NCI-H1436 treated with DMSO at 0.1 percent for 48 hours (cell line): ENCODE measurements around the gene SPC24.
"Not testable (repeated sequence)": the region's sequence is repeated elsewhere in the genome, so short reads cannot be mapped to it uniquely, and the experiment has no call there.

ENCODE experiments used
- DNase-seq: peaks from one replicate; lab custom pipeline; 2025; lab: John Stamatoyannopoulos, UW

Gene SPC24

GRCh38 chr19:11164879-11165406 lies 9.4 kb upstream of the SPC24 start:
- DNase-seq, result no peak

- no peak for DNase-seq
These were observed 8.7 kb upstream of the SPC24 start for GRCh38 chr19:11164296-11164695.

GRCh38 chr19:11160440-11160768 lies 4.8 kb upstream of the SPC24 start:
- not testable (repeated sequence) for DNase-seq

DNA sequence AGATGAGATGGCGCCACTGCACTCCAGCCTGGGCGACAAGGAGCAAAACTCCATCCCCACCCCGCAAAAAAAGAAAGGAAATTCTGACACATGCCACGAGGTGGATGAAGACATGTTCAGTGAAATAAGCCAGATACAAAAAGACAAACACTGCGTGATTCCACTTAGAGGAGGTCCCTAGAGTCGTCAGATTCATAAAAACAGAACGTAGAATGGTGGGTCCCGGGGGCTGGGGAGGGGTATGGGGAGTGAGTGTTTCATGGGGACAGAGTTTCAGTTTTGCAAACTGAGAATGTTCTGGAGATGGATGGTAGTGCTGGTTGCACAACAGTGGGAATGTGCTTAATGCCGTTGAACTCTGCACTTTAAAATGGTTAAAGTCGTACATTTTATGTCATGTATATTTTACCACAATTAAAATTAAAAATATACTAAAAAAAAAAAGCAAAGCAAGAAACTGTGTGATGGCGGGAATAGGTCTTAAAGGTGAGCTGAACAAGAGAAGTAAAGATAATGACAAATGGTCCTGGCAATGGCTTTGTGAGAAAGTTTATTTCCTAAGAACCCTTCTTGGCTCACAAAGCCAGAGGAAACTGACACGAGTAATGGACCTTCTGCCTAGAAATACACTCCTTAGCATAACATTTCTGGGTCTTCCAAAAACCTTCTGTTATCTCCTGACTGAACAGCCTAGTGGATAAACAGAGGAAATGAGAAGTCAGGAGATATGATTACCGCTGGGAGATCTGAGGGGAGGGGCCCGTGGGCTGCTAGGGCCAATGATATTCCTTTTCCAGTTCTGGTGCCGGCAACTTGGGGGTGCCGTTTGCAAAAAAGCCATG lies 4.2 kb upstream of the SPC24 start:
- no peak for DNase-seq

- DNase-seq, result no peak
These were observed 917 bp downstream of the SPC24 start for GRCh38 chr19:11154683-11155047.

DNA sequence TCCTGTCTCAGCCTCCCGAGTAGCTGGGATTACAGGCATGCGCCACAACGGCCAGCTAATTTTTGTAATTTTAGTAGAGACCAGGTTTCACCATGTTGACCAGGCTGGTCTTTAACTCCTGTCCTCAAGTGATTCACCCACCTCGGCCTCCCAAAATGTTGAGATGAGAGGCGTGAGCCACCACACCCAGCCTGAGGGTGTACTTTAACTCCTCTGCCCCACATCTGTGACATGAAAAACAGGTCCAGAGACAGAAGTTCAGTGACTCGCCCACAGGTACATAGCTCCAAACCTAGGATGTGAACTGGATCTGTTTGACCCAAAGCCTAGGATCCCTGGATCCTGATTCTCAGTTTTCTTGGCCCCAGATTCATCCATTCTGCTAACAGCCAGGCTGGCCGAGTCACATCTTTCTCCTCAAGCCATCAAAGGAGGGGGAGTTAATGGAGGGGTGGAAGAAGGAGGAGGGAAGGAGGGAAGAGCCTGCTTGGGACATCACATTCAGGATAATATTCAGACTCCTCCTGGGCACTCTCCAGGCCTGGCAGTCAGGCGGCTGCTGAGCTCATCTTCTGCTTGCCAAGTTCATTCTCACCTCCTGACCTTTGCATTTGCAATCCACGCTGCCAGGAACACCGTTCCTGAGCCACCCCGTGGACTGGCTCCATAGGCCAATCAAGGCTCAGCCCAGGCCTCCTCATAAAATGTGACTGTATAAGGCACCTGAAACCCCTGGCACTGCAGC lies 3.1 kb downstream of the SPC24 start:
- DNase-seq, result no peak

- no peak for DNase-seq
These were observed 4.4 kb downstream of the SPC24 start for GRCh38 chr19:11151181-11151580.

- DNase-seq, result no peak
These were observed 7.6 kb downstream of the SPC24 start for GRCh38 chr19:11148001-11148400.

- no peak for DNase-seq
These were observed 10.1 kb downstream of the SPC24 start for GRCh38 chr19:11145536-11145924.

DNA sequence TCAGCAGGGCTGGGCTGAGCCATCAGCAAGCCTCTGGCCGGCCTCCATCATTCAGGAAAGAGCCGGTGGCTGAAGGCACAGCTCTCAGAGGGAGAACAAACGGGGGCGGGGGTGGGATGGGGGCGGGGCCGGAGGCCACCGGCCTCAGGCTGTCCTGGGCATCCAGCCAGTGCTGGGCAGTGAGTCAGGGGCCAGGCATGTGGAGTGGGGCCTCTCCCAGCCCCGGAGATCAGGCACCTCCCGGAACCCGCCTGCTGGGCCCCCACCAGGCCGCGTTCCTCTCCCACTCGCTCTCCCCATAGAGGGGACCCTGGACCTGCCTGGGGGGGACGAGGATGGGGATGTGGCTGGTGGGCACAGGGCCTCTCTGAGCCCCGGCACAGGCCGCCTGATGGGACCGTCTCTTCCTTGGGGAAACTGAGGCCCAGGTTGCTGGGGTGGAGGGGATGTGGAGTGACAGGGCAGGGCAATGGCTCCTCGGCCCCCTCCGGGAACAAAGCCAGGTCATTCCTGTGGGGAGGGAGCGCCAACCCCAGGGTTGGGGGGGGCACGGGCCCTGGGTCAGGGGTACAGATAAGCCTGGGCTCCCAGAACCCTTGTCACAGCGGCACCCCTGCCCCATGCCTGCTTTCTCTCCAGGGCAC lies 12.9 kb downstream of the SPC24 start:
- no peak for DNase-seq

- no peak for DNase-seq
These were observed 13.6 kb downstream of the SPC24 start for GRCh38 chr19:11141937-11142527.

GRCh38 chr19:11140896-11141295 lies 14.7 kb downstream of the SPC24 start:
- no peak for DNase-seq

DNA sequence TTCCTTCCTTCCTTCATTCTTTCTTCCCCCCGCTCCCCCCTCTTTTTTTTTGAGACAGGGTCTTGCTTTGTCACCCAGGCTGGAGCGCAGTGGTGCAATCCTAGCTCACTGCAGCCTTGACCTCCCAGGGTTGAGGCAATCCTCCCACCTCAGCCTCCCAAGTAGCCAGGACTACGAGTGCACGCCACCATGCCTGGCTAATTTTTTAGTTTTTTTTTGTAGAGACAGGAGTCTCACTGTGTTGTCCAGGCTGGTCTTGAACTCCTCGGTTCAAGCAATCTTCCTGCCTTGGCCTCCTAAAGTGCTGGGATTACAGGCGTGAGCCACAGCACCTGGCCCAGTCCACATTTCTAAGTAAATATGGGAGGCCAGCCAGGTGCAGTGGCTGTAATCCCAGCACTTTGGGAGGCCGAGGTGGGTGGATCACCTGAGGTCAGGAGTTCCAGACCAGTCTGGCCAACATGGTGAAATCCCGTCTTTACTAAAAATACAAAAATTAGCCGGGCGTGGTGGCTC lies 15.5 kb downstream of the SPC24 start:
- DNase-seq, result not testable (repeated sequence)

- DNase-seq, result no peak
These were observed 16.8 kb downstream of the SPC24 start for GRCh38 chr19:11138601-11139300.

GRCh38 chr19:11137542-11138384 lies 17.8 kb downstream of the SPC24 start:
- peak; percentile 26 for DNase-seq

DNA sequence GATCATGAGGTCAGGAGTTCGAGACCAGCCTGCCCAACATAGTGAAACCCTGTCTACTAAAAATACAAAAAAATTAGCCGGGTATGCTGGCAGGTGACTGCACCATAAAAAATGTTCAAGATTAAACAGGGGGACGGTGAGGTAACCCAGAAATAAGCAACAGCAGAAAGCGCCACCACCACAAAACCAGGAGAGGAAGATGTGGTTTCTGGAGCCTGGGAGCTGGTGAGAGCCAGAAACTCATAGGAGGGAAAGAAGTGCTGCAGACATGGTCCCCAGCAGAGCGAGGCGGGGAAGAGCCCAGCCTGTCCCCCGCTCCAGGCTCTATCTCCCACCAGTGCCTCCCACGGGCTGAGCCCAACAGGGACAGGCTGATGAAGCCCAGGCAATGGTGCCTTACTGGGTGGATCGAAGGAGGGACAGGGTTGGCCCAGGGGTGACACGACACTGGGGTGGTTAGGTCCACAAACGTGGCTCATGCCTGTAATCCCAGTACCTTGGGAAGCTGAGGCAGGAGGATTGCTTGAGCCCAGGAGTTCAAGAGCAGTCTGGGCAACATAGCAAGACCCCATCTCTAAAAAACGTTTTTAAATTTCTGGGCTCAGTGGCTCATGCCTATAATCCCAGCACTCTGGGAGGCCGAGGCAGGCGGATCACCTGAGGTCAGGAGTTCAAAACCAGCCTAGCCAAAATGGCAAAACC lies 19.0 kb downstream of the SPC24 start:
- DNase-seq, result no peak

DNA sequence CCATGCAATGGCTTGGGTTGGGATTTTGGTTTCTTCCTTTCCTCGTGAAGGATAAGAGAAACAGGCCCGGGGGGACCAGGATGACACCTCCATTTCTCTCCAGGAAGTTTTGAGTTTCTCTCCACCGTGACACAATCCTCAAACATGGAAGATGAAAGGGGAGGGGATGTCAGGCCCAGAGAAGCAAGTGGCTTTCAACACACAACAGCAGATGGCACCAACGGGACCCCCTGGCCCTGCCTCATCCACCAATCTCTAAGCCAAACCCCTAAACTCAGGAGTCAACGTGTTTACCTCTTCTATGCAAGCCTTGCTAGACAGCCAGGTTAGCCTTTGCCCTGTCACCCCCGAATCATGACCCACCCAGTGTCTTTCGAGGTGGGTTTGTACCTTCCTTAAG lies 24.1 kb downstream of the SPC24 start:
- no peak for DNase-seq

DNA sequence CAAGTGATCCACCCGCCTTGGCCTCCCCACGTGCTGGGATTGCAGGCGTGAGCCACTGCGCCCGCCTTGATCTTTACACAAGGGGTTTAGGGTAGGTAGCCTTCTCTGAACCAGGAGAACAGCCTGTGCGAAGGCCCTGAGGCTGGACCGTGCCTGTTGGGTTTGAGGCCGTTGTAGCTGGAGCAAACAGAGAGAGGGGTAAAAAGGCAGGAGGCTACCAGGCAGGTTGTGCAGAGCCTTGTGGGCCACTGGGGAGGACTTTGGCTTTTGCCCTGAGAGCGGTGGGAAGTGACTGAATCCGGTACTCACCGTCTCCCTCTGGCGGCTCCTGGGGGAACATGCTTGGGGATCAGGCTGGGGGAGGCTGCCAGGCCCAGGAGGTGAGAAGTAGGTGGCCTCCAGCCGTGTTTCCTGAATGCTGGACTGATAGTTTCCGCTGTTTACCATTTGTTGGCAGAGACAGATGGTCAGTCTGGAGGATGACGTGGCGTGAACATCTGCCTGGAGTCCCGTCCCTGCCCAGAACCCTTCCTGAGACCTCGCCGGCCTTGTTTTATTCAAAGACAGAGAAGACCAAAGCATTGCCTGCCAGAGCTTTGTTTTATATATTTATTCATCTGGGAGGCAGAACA lies 24.6 kb downstream of the SPC24 start:
- no peak for DNase-seq

DNA sequence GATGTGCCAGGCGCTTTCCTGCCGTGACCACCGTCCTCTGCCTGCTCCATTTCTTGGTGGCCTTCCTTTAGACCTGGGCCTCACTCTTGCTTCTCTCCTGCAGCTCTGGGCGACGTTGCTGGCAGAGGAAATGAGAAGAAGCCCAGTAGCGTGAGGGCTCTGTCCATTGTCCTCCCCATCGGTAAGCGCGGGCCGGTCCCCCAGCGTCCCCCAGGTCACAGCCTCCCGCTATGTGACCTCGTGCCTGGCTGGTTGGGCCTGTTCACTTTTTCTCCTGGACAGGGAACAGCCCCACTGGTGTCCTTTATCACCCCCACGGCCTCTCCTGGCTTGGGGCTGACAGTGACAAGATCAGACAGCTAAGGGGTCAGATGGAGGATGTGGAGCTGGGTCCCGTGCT lies 27.7 kb downstream of the SPC24 start:
- DNase-seq, result no peak
